Activated naive CD8-positive, alpha-beta T cell treated with anti-CD3 and anti-CD28 coated beads, Interleukin-2, amount 50 U/mL, for 24 hours (primary cell): ENCODE results near the gene CHRNA3.

Experiments
- ATAC-seq: fragments of 150-1000 bp; cut with Tn5 transposase; one replicate; pipeline ENCODE4 v1.10.0; 2021
- DNase-seq: peaks from one replicate; pipeline ENCODE4 v3.0.0; 2021
- H3K27ac Mint-ChIP-seq: one replicate; pipeline ENCODE4 v1.8.0; 2021; ENCODE audit warnings: mild to moderate bottlenecking, mixed read lengths
- H3K27me3 Mint-ChIP-seq: one replicate; pipeline ENCODE4 v1.8.0; 2021; ENCODE audit warnings: mixed read lengths
- H3K36me3 Mint-ChIP-seq: one replicate; pipeline ENCODE4 v1.8.0; 2021; ENCODE audit warnings: low read depth, mixed read lengths
- H3K4me1 Mint-ChIP-seq: one replicate; pipeline ENCODE4 v1.8.0; 2021; ENCODE audit warnings: mixed read lengths
- H3K4me3 Mint-ChIP-seq: one replicate; pipeline ENCODE4 v1.8.0; 2021; ENCODE audit warnings: mild to moderate bottlenecking, moderate library complexity, mixed read lengths
- H3K9me3 Mint-ChIP-seq: one replicate; pipeline ENCODE4 v1.8.0; 2021; ENCODE audit warnings: mixed read lengths

Gene CHRNA3

GRCh38 chr15:78620527-78621421 is at the start of gene CHRNA3:
Gene CHRNA3 (minus strand): TSS chr15:78620996. CDS start chr15:78620794, 202 bp downstream.
- H3K27me3 Mint-ChIP-seq: peaks cover 46% of the 10 kb centered on the region
- no peaks in the 10 kb centered on the region for H3K36me3 Mint-ChIP-seq
- H3K9me3 Mint-ChIP-seq: no peaks in the 10 kb centered on the region
- H3K4me3 Mint-ChIP-seq: peak within 1 kb of the TSS; percentile 34
- H3K4me1 Mint-ChIP-seq: peaks cover 8% of the 10 kb centered on the region
- ATAC-seq (no peak), DNase-seq (no peak)
- no peak within 1 kb of the TSS for H3K27ac Mint-ChIP-seq

GRCh38 chr15:78668987-78669386 is 48.2 kb upstream of the CHRNA3 start:
- ATAC-seq: no peak
- no peaks in the 10 kb centered on the region for H3K9me3 Mint-ChIP-seq

GRCh38 chr15:78667578-78668236 is 46.9 kb upstream of the CHRNA3 start:
- Mint-ChIP-seq H3K27ac (no peak overlapping the region), H3K27me3 (peaks cover 8% of the 10 kb centered on the region), H3K36me3 (no peaks in the 10 kb centered on the region), H3K4me3 (no peak overlapping the region), H3K4me1 (peaks cover 6% of the 10 kb centered on the region), H3K9me3 (no peaks in the 10 kb centered on the region)
- DNase-seq (no peak), ATAC-seq (no peak)

More at GRCh38 chr15:78668987-78669386, 48.2 kb upstream of the CHRNA3 start:
- Mint-ChIP-seq H3K4me3 (no peak overlapping the region), H3K36me3 (no peaks in the 10 kb centered on the region), H3K4me1 (peaks cover 6% of the 10 kb centered on the region), H3K27ac (no peak overlapping the region), H3K27me3 (peaks cover 8% of the 10 kb centered on the region)
- no peak for DNase-seq

- H3K4me3 Mint-ChIP-seq: no peak overlapping the region
- H3K4me1 Mint-ChIP-seq: peaks cover 6% of the 10 kb centered on the region
- peaks cover 8% of the 10 kb centered on the region for H3K27me3 Mint-ChIP-seq
- no peaks in the 10 kb centered on the region for H3K9me3 Mint-ChIP-seq
- ATAC-seq (no peak), DNase-seq (no peak)
- H3K36me3 Mint-ChIP-seq: no peaks in the 10 kb centered on the region
- no peak overlapping the region for H3K27ac Mint-ChIP-seq
Observed at GRCh38 chr15:78666010-78666409, 45.2 kb upstream of the CHRNA3 start.

GRCh38 chr15:78663703-78664102 is 42.9 kb upstream of the CHRNA3 start:
- ATAC-seq (no peak), DNase-seq (no peak)
- Mint-ChIP-seq H3K27ac (no peak overlapping the region), H3K36me3 (no peaks in the 10 kb centered on the region), H3K4me1 (peaks cover 6% of the 10 kb centered on the region), H3K27me3 (peaks cover 6% of the 10 kb centered on the region), H3K4me3 (no peak overlapping the region), H3K9me3 (no peaks in the 10 kb centered on the region)

- DNase-seq (no peak), ATAC-seq (no peak)
- Mint-ChIP-seq H3K4me1 (peaks cover 6% of the 10 kb centered on the region), H3K27me3 (no peaks in the 10 kb centered on the region), H3K27ac (no peak overlapping the region), H3K4me3 (no peak overlapping the region), H3K36me3 (no peaks in the 10 kb centered on the region), H3K9me3 (no peaks in the 10 kb centered on the region)
Observed at GRCh38 chr15:78662028-78662427, 41.2 kb upstream of the CHRNA3 start.

- H3K36me3 Mint-ChIP-seq: no peaks in the 10 kb centered on the region
- H3K4me1 Mint-ChIP-seq: peaks cover 4% of the 10 kb centered on the region
- DNase-seq (no peak), ATAC-seq (no peak)
- no peaks in the 10 kb centered on the region for H3K27me3 Mint-ChIP-seq
- H3K4me3 Mint-ChIP-seq: no peak overlapping the region
- H3K27ac Mint-ChIP-seq: no peak overlapping the region
- no peaks in the 10 kb centered on the region for H3K9me3 Mint-ChIP-seq
Observed at GRCh38 chr15:78661001-78661400, 40.2 kb upstream of the CHRNA3 start.

GRCh38 chr15:78660584-78660983 is 39.8 kb upstream of the CHRNA3 start:
- DNase-seq: no peak
- no peaks in the 10 kb centered on the region for H3K27me3 Mint-ChIP-seq
- peaks cover 1% of the 10 kb centered on the region for H3K4me1 Mint-ChIP-seq
- no peaks in the 10 kb centered on the region for H3K9me3 Mint-ChIP-seq
- no peak overlapping the region for H3K4me3 Mint-ChIP-seq
- ATAC-seq: no peak
- no peak overlapping the region for H3K27ac Mint-ChIP-seq
- no peaks in the 10 kb centered on the region for H3K36me3 Mint-ChIP-seq

GRCh38 chr15:78658823-78659222 is 38.0 kb upstream of the CHRNA3 start:
- no peaks in the 10 kb centered on the region for H3K27me3 Mint-ChIP-seq
- H3K36me3 Mint-ChIP-seq: no peaks in the 10 kb centered on the region

GRCh38 chr15:78654272-78654671 is 33.5 kb upstream of the CHRNA3 start:
- no peaks in the 10 kb centered on the region for H3K4me1 Mint-ChIP-seq
- H3K36me3 Mint-ChIP-seq: no peaks in the 10 kb centered on the region
- ATAC-seq: no peak

More at GRCh38 chr15:78658823-78659222, 38.0 kb upstream of the CHRNA3 start:
- Mint-ChIP-seq H3K9me3 (no peaks in the 10 kb centered on the region), H3K4me3 (no peak overlapping the region), H3K4me1 (no peaks in the 10 kb centered on the region), H3K27ac (no peak overlapping the region)
- no peak for ATAC-seq
- DNase-seq: no peak

GRCh38 chr15:78651930-78652615 is 31.3 kb upstream of the CHRNA3 start:
- no peaks in the 10 kb centered on the region for H3K9me3 Mint-ChIP-seq

More at GRCh38 chr15:78654272-78654671, 33.5 kb upstream of the CHRNA3 start:
- Mint-ChIP-seq H3K4me3 (no peak overlapping the region), H3K9me3 (no peaks in the 10 kb centered on the region), H3K27ac (no peak overlapping the region), H3K27me3 (no peaks in the 10 kb centered on the region)
- no peak for DNase-seq

GRCh38 chr15:78651007-78651406 is 30.2 kb upstream of the CHRNA3 start:
- Mint-ChIP-seq H3K4me1 (no peaks in the 10 kb centered on the region), H3K9me3 (no peaks in the 10 kb centered on the region), H3K4me3 (no peak overlapping the region), H3K27me3 (no peaks in the 10 kb centered on the region), H3K36me3 (no peaks in the 10 kb centered on the region), H3K27ac (no peak overlapping the region)
- ATAC-seq: no peak
- DNase-seq: no peak

More at GRCh38 chr15:78651930-78652615, 31.3 kb upstream of the CHRNA3 start:
- DNase-seq: no peak
- Mint-ChIP-seq H3K4me3 (no peak overlapping the region), H3K27me3 (no peaks in the 10 kb centered on the region), H3K36me3 (no peaks in the 10 kb centered on the region), H3K27ac (no peak overlapping the region), H3K4me1 (no peaks in the 10 kb centered on the region)
- peak; percentile 28 for ATAC-seq

GRCh38 chr15:78650022-78650421 is 29.2 kb upstream of the CHRNA3 start:
- Mint-ChIP-seq H3K27ac (no peak overlapping the region), H3K27me3 (no peaks in the 10 kb centered on the region), H3K4me1 (no peaks in the 10 kb centered on the region), H3K9me3 (no peaks in the 10 kb centered on the region), H3K4me3 (no peak overlapping the region), H3K36me3 (no peaks in the 10 kb centered on the region)
- DNase-seq (no peak), ATAC-seq (no peak)

- no peak overlapping the region for H3K4me3 Mint-ChIP-seq
- H3K27me3 Mint-ChIP-seq: peaks cover 3% of the 10 kb centered on the region
- DNase-seq (no peak), ATAC-seq (no peak)
- H3K4me1 Mint-ChIP-seq: peaks cover 5% of the 10 kb centered on the region
- H3K36me3 Mint-ChIP-seq: no peaks in the 10 kb centered on the region
- no peaks in the 10 kb centered on the region for H3K9me3 Mint-ChIP-seq
- H3K27ac Mint-ChIP-seq: no peak overlapping the region
Observed at GRCh38 chr15:78645009-78645408, 24.2 kb upstream of the CHRNA3 start.
